HepG2 (cell line): ENCODE measurements around the gene PIEZO1. TPM values are rescaled to one million over a fixed set of nuclear protein-coding genes. Genes with fewer than 3 reads are reported as not detected.

Experiments used
- AKAP8 ChIP-seq: sonication (generic); formaldehyde crosslinking; IDR thresholded peaks from 2 replicates; pipeline ENCODE4 v1.5.1; 2020; ENCODE audit warnings: mild to moderate bottlenecking, missing genetic modification reagents
- CC2D1A ChIP-seq: sonication (generic); formaldehyde crosslinking; IDR thresholded peaks from 2 replicates; pipeline ENCODE4 v1.8.1; 2023; ENCODE audit warnings: mild to moderate bottlenecking, missing genetic modification reagents
- HOXA9 ChIP-seq: sonication (generic); formaldehyde crosslinking; IDR thresholded peaks from 2 replicates; pipeline ENCODE4 v1.8.1; 2022; ENCODE audit warnings: missing genetic modification reagents, mild to moderate bottlenecking, moderate library complexity, borderline replicate concordance
- KAT7 ChIP-seq: IDR thresholded peaks from 2 replicates; pipeline ENCODE4 v1.6.1; 2018; ENCODE audit warnings: borderline replicate concordance, missing compliant biosample characterization
- SRF ChIP-seq: IDR thresholded peaks from 2 replicates; pipeline ENCODE4 v1.6.1; 2011; ENCODE audit warnings: mild to moderate bottlenecking, low read depth, low read length, moderate library complexity
- TAF15 ChIP-seq: fragments of 200-400 bp; formaldehyde crosslinking; IDR thresholded peaks from one replicate; pipeline ENCODE4 v1.6.1; 2018; ENCODE audit warnings: mild to moderate bottlenecking, low read depth, low read length; ENCODE audit not compliant: poor library complexity, severe bottlenecking
- TGIF2 ChIP-seq: IDR thresholded peaks from 2 replicates; pipeline ENCODE4 v1.6.1; 2016; ENCODE audit warnings: control low read depth, missing compliant biosample characterization
- U2AF1 ChIP-seq: fragments of 200-400 bp; formaldehyde crosslinking; optimal IDR thresholded peaks from 2 replicates; pipeline ENCODE3; 2017; ENCODE audit warnings: mild to moderate bottlenecking, low read depth, low read length
- ZMYM3 ChIP-seq: sonication (generic); formaldehyde crosslinking; IDR thresholded peaks from 2 replicates; pipeline ENCODE4 v1.5.1; 2020; ENCODE audit warnings: mild to moderate bottlenecking, missing genetic modification reagents
- ZNF121 ChIP-seq: sonication (generic); formaldehyde crosslinking; IDR thresholded peaks from 2 replicates; pipeline ENCODE4 v1.5.0; 2020; ENCODE audit warnings: mild to moderate bottlenecking, missing genetic modification reagents
- ZNF160 ChIP-seq: sonication (generic); formaldehyde crosslinking; IDR thresholded peaks from 2 replicates; pipeline ENCODE4 v1.8.0; 2022; ENCODE audit warnings: mild to moderate bottlenecking, inconsistent platforms, missing genetic modification reagents
- polyA plus RNA-seq, 8 experiments: library from polyadenylated mRNA; depleted of rRNA in 3 of 8; stranded (reverse) in 7 of 8; unstranded in 1 of 8; fragments of >200 nt; fragmentation: Illumina TruSeq in 4 of 8; extraction: Trizol in 4 of 8; gene quantifications; 2 replicates each; pipeline versions ENCODE4 v1.2.1 to v1.2.3, GENCODE V29; 2011 to 2016; ENCODE audit warnings: low read depth in 4 of 8, missing spikeins in 1 of 8, mixed read lengths in 1 of 8; ENCODE audit not compliant: insufficient read depth in 1 of 8
- total RNA-seq, 5 experiments: library from RNA; depleted of rRNA; stranded (reverse); fragments of >200 nt; fragmentation: Illumina TruSeq; extraction: Trizol; gene quantifications; 2 replicates each; pipeline ENCODE4 v1.2.3, GENCODE V29; 2016; ENCODE audit warnings: low read depth in 1 of 5
- TF ChIP-seq, protein P1 (sequence below): sonication (generic); formaldehyde crosslinking; IDR thresholded peaks from 2 replicates; pipeline ENCODE4 v1.4.0; 2020; ENCODE audit warnings: mild to moderate bottlenecking, low read depth, missing genetic modification reagents
- TF ChIP-seq, protein P2 (sequence below): IDR thresholded peaks from 2 replicates; pipeline ENCODE4 v1.6.1; 2016; ENCODE audit warnings: missing genetic modification reagents, missing compliant biosample characterization
- TF ChIP-seq, protein P3 (sequence below): IDR thresholded peaks from 2 replicates; pipeline ENCODE4 v1.6.1; 2016; ENCODE audit warnings: missing biosample characterization, missing genetic modification reagents, low read depth
- TF ChIP-seq, protein P4 (sequence below): sonication (generic); formaldehyde crosslinking; IDR thresholded peaks from 2 replicates; pipeline ENCODE4 v1.4.0; 2020; ENCODE audit warnings: missing genetic modification reagents
- TF ChIP-seq, protein P5 (sequence below): sonication (generic); formaldehyde crosslinking; IDR thresholded peaks from 2 replicates; pipeline ENCODE4 v1.8.1; 2022; ENCODE audit warnings: mild to moderate bottlenecking, missing genetic modification reagents
- TF ChIP-seq, protein P6 (sequence below): IDR thresholded peaks from 2 replicates; pipeline ENCODE4 v1.6.1; 2016; ENCODE audit warnings: low read depth, missing genetic modification reagents, missing compliant biosample characterization

The PIEZO1 gene
- total and polyA plus RNA-seq, 2 of the 13 experiments (the other 11 are each of a cell fraction or from before 2014, with no cell fraction given): 67.9 to 85.0 TPM

DNA sequence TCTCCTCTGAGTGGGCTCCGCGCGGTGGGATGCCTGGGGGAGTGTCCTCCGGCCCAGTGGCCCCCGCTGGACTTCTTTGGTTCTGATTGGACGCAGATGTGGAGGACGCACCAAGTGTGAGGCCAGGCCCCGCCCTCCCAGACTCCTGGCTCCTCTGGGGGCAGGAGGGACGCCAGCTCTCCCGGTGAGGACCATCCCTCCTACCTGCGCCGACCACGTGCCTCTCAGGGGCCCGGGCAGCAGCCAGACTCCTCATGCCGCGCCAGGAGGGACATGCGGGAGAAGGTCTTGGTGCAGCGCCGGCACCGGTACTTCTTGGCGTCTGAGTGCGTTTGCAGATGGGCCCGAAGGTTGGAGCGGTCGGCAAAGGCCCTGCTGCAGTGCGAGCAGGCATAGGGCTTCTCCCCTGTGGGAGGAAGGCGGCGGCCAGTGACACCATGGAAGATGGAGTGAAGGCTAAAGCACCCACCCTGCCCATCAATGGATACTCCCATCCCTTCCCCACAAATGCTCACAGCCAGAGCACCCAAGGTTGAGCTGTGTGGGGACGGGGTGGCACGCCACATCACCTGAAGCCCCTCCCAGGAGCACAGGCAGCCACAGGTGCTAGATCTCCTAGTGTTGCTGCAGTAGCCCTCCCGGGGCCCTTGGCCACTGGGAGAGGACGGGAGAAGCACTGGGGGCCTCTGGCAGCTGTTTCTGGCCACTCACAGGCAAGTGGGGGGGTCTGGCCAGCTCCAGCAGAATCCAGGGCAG, 106.6 kb downstream of the PIEZO1 start (continued):
- TF ChIP-seq, protein P1, sequence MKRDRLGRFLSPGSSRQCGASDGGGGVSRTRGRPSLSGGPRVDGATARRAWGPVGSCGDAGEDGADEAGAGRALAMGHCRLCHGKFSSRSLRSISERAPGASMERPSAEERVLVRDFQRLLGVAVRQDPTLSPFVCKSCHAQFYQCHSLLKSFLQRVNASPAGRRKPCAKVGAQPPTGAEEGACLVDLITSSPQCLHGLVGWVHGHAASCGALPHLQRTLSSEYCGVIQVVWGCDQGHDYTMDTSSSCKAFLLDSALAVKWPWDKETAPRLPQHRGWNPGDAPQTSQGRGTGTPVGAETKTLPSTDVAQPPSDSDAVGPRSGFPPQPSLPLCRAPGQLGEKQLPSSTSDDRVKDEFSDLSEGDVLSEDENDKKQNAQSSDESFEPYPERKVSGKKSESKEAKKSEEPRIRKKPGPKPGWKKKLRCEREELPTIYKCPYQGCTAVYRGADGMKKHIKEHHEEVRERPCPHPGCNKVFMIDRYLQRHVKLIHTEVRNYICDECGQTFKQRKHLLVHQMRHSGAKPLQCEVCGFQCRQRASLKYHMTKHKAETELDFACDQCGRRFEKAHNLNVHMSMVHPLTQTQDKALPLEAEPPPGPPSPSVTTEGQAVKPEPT (CRISPR knock-in tag): no peak
- no peak for TF ChIP-seq TAF15
- TF ChIP-seq, protein P2, sequence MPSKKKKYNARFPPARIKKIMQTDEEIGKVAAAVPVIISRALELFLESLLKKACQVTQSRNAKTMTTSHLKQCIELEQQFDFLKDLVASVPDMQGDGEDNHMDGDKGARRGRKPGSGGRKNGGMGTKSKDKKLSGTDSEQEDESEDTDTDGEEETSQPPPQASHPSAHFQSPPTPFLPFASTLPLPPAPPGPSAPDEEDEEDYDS (CRISPR knock-in tag): no peak
- no peak for TF ChIP-seq SRF
- TF ChIP-seq ZNF160 (CRISPR knock-in tag): no peak
- TF ChIP-seq, protein P3, sequence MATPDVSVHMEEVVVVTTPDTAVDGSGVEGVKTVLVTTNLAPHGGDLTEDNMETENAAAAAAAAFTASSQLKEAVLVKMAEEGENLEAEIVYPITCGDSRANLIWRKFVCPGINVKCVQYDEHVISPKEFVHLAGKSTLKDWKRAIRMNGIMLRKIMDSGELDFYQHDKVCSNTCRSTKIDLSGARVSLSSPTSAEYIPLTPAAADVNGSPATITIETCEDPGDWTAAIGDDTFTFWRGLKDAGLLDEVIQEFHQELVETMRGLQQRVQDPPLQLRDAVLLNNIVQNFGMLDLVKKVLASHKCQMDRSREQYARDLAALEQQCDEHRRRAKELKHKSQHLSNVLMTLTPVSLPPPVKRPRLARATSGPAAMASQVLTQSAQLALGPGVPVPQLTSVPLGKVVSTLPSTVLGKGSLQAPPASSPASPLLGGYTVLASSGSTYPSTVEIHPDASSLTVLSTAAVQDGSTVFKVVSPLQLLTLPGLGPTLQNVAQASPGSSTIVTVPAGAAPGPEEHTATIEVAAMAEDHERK: no peak
- TF ChIP-seq, protein P4, sequence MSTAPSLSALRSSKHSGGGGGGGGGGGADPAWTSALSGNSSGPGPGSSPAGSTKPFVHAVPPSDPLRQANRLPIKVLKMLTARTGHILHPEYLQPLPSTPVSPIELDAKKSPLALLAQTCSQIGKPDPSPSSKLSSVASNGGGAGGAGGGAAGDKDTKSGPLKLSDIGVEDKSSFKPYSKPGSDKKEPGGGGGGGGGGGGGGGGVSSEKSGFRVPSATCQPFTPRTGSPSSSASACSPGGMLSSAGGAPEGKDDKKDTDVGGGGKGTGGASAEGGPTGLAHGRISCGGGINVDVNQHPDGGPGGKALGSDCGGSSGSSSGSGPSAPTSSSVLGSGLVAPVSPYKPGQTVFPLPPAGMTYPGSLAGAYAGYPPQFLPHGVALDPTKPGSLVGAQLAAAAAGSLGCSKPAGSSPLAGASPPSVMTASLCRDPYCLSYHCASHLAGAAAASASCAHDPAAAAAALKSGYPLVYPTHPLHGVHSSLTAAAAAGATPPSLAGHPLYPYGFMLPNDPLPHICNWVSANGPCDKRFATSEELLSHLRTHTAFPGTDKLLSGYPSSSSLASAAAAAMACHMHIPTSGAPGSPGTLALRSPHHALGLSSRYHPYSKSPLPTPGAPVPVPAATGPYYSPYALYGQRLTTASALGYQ (CRISPR knock-in tag): no peak
- peak; percentile 87; the same call in 1 of the 2 replicates for TF ChIP-seq AKAP8 (CRISPR knock-in tag)
- TF ChIP-seq ZMYM3 (CRISPR knock-in tag): no peak
- no peak for TF ChIP-seq TGIF2
- TF ChIP-seq, protein P5, sequence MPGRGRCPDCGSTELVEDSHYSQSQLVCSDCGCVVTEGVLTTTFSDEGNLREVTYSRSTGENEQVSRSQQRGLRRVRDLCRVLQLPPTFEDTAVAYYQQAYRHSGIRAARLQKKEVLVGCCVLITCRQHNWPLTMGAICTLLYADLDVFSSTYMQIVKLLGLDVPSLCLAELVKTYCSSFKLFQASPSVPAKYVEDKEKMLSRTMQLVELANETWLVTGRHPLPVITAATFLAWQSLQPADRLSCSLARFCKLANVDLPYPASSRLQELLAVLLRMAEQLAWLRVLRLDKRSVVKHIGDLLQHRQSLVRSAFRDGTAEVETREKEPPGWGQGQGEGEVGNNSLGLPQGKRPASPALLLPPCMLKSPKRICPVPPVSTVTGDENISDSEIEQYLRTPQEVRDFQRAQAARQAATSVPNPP (CRISPR knock-in tag): no peak
- no peak for TF ChIP-seq CC2D1A
- TF ChIP-seq U2AF1: no peak
- TF ChIP-seq ZNF121: no peak
- TF ChIP-seq, protein P6, sequence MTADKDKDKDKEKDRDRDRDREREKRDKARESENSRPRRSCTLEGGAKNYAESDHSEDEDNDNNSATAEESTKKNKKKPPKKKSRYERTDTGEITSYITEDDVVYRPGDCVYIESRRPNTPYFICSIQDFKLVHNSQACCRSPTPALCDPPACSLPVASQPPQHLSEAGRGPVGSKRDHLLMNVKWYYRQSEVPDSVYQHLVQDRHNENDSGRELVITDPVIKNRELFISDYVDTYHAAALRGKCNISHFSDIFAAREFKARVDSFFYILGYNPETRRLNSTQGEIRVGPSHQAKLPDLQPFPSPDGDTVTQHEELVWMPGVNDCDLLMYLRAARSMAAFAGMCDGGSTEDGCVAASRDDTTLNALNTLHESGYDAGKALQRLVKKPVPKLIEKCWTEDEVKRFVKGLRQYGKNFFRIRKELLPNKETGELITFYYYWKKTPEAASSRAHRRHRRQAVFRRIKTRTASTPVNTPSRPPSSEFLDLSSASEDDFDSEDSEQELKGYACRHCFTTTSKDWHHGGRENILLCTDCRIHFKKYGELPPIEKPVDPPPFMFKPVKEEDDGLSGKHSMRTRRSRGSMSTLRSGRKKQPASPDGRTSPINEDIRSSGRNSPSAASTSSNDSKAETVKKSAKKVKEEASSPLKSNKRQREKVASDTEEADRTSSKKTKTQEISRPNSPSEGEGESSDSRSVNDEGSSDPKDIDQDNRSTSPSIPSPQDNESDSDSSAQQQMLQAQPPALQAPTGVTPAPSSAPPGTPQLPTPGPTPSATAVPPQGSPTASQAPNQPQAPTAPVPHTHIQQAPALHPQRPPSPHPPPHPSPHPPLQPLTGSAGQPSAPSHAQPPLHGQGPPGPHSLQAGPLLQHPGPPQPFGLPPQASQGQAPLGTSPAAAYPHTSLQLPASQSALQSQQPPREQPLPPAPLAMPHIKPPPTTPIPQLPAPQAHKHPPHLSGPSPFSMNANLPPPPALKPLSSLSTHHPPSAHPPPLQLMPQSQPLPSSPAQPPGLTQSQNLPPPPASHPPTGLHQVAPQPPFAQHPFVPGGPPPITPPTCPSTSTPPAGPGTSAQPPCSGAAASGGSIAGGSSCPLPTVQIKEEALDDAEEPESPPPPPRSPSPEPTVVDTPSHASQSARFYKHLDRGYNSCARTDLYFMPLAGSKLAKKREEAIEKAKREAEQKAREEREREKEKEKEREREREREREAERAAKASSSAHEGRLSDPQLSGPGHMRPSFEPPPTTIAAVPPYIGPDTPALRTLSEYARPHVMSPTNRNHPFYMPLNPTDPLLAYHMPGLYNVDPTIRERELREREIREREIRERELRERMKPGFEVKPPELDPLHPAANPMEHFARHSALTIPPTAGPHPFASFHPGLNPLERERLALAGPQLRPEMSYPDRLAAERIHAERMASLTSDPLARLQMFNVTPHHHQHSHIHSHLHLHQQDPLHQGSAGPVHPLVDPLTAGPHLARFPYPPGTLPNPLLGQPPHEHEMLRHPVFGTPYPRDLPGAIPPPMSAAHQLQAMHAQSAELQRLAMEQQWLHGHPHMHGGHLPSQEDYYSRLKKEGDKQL (CRISPR knock-in tag): no peak
- no peak for TF ChIP-seq KAT7 (CRISPR knock-in tag)
- no peak for TF ChIP-seq HOXA9 (CRISPR knock-in tag)
